ENCODE data around the gene ERCC2. TPM values are rescaled to one million over a fixed set of nuclear protein-coding genes. Genes with fewer than 3 reads are reported as not detected.

ERCC2 gene
- total RNA-seq, 3 donors from 2014 or later: 6.4 to 11.5 (median 9.5) TPM

DNA sequence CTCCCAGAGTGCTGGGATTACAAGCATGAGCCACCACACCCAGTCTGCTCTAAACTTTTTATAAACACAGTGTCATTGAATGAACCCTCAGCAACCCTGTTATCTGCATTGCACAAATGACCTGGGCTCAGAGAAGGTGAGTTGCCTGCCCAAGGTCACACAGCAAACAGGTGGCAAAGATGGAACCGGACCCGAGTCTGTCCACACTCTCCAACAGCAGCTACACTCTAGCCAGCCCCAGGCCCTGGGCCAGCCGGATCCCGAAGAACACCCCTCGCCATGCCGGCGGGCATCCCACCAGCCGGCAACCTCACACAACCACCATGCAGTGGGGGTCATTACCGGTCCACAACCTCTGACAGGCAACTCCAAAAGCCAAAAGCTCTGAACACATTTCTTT is 14.5 kb downstream of the ERCC2 start:
- DNase-seq (ENCODE audit: low spot score in 2 of 2): no peak
- intact Hi-C loops (cut with DNase I; ENCODE audit: low total_unique reads): no loop called here
- no peaks in the 10 kb centered on the region for H3K4me1 ChIP-seq
- no peaks in the 10 kb centered on the region for H3K36me3 ChIP-seq
- TF ChIP-seq POLR2A (IDR thresholded peaks at IDR 0.05) (no peak), POLR2AphosphoS5 (IDR thresholded peaks at IDR 0.05) (no peak), CTCF (IDR thresholded peaks at IDR 0.05) (no peak)
- no peaks in the 10 kb centered on the region for H3K9me3 ChIP-seq
- H3K27me3 ChIP-seq: no peaks in the 10 kb centered on the region
- H3K4me3 ChIP-seq: no peak overlapping the region
- no peak overlapping the region for H3K27ac ChIP-seq

- Histone ChIP-seq H3K27ac (no peak overlapping the region), H3K4me1 (no peaks in the 10 kb centered on the region), H3K27me3 (no peaks in the 10 kb centered on the region), H3K9me3 (no peaks in the 10 kb centered on the region), H3K36me3 (no peaks in the 10 kb centered on the region), H3K4me3 (no peak overlapping the region)
- DNase-seq (ENCODE audit: low spot score in 2 of 2): no peak
- no peak for TF ChIP-seq POLR2AphosphoS5 (IDR thresholded peaks at IDR 0.05)
- no peak for TF ChIP-seq CTCF (IDR thresholded peaks at IDR 0.05)
- no peak for TF ChIP-seq POLR2A (IDR thresholded peaks at IDR 0.05)
- intact Hi-C loops (cut with DNase I; ENCODE audit: low total_unique reads): no loop called here
These were observed 15.0 kb downstream of the ERCC2 start for GRCh38 chr19:45355402-45355801.

DNA sequence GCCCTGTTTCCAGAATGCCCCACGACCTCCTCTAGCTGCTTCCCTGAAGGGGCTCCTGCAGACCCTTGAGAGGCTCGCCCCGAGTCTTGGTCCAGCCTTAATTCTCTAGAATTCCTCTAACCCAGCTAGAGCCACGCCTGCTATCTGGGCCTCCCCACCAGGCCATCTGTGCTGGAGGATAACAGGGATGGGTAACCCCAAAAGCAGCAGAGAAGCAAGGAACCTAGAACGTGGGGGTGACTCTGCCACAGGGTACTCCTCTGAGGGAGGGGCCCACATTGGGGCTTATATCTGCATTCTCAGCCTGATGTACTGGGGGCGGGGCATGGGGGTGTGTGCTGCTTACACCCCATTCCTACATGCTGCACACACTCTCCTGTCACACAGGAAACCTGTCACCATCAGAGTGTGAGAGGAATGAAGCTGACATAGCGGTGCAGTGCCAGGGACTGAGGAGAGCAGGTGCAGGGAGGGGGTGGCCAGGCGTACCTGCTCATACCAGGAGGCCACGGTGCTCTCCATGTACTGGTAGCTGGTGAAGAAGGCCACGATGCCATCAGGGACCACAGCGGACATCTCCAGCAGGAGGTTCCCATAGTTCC is 16.0 kb downstream of the ERCC2 start:
- H3K27me3 ChIP-seq: no peaks in the 10 kb centered on the region
- no peaks in the 10 kb centered on the region for H3K4me1 ChIP-seq
- no peak for DNase-seq (ENCODE audit: low spot score in 2 of 2)
- no peak overlapping the region for H3K4me3 ChIP-seq
- no peaks in the 10 kb centered on the region for H3K9me3 ChIP-seq
- TF ChIP-seq POLR2AphosphoS5 (IDR thresholded peaks at IDR 0.05): no peak
- TF ChIP-seq POLR2A (IDR thresholded peaks at IDR 0.05): no peak
- no peak for TF ChIP-seq CTCF (IDR thresholded peaks at IDR 0.05)
- intact Hi-C loops (cut with DNase I; ENCODE audit: low total_unique reads): no loop called here
- H3K36me3 ChIP-seq: no peaks in the 10 kb centered on the region
- no peak overlapping the region for H3K27ac ChIP-seq

DNA sequence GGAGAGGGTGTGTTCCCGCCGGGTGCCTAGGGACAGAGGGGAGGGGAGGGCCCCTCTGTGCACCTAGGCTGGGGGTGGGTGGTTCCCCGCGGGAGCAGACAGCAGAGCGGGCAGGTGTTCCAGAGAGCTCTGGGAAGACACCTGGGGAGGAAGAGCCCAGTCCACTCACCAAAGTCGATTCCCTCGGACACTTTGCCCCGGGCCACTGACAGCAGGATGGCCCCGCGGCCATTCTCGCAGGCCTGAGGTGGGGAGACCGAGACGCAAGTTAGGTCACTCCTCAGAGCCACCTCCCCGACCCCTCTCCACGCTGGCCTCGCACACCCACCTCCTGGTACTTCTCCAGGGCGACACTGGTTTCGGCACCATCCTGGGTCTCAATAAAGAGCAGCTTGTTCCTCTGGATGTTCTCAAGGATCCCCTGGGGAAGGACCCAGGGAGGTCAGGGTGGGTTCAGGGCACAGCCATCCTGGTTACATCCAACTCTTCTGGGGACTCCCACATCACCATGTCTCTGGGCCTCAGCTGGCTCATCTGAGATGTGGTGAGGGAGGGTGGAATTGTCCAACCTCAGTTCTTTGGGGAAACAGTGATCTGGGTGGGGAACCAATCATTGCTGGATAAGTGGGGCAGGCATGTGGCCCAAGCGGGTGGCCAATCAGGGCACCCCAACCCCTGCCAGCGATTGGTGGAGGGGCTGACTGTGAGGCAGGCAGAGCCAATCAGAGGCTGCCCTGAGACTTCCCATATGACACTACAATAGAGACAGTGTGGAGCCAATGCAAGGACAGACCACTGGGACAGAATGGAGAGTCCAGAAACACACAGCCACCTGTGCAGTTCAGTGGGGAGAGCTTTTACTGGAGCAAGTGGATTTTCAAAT is 17.2 kb downstream of the ERCC2 start:
- intact Hi-C loops (cut with DNase I; ENCODE audit: low total_unique reads): no loop called here
- DNase-seq (ENCODE audit: low spot score in 2 of 2): no peak
- H3K27ac ChIP-seq: no peak overlapping the region
- no peaks in the 10 kb centered on the region for H3K27me3 ChIP-seq
- no peaks in the 10 kb centered on the region for H3K36me3 ChIP-seq
- no peak overlapping the region for H3K4me3 ChIP-seq
- H3K9me3 ChIP-seq: no peaks in the 10 kb centered on the region
- TF ChIP-seq POLR2A (IDR thresholded peaks at IDR 0.05): no peak
- TF ChIP-seq CTCF (IDR thresholded peaks at IDR 0.05): no peak
- TF ChIP-seq POLR2AphosphoS5 (IDR thresholded peaks at IDR 0.05): no peak
- no peaks in the 10 kb centered on the region for H3K4me1 ChIP-seq

DNA sequence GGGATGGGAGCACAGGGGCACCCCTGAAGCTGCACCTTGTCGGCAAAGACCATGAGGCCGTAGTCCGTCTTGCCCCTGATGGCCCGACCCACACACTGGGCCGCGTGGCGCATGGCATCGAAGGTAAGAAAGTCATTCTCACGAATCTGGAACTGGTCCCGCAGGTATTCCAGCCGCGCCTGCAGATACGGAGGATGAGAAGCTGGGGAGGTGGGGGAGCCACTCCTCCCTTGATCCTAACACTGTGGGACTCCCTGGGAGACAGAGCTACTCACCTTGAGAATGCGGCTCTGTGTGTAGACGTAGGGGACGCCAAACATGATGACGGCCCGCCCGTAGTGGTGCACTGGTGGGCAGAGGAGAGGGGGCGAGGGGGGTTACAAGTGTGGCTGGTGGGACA is 17.9 kb downstream of the ERCC2 start:
- intact Hi-C loops (cut with DNase I; ENCODE audit: low total_unique reads): no loop called here

More for the DNA sequence above, 17.9 kb downstream of the ERCC2 start:
- Histone ChIP-seq H3K9me3 (no peaks in the 10 kb centered on the region), H3K36me3 (no peaks in the 10 kb centered on the region), H3K4me1 (no peaks in the 10 kb centered on the region), H3K4me3 (no peak overlapping the region), H3K27ac (no peak overlapping the region), H3K27me3 (no peaks in the 10 kb centered on the region)
- TF ChIP-seq POLR2A (IDR thresholded peaks at IDR 0.05) (no peak), CTCF (IDR thresholded peaks at IDR 0.05) (no peak), POLR2AphosphoS5 (IDR thresholded peaks at IDR 0.05) (no peak)
- no peak for DNase-seq (ENCODE audit: low spot score in 2 of 2)
